ENCODE data around the gene ABCA2.

Gene ABCA2

GRCh38 chr9:136982232-136983051 is 45.6 kb downstream of the ABCA2 start, which contains the start of gene LCNL1:
Gene LCNL1, plus strand, starts transcription at chr9:136982993. Its CDS starts 594 bp downstream, at chr9:136983587.
- no peaks in the 10 kb centered on the region for H3K9me3 ChIP-seq (ENCODE audit: insufficient read depth, low read length)
- no peak within 1 kb of the TSS for H3K4me3 ChIP-seq (ENCODE audit: insufficient read depth, low read length, poor library complexity, severe bottlenecking)
- no peaks in the 10 kb centered on the region for H4K20me1 ChIP-seq (ENCODE audit: low read depth, low read length)
- H3K36me3 ChIP-seq (ENCODE audit: low read length): no peaks in the 10 kb centered on the region
- H3K27me3 ChIP-seq (ENCODE audit: low read length): no peaks in the 10 kb centered on the region
- no peaks in the 10 kb centered on the region for H3F3A ChIP-seq (ENCODE audit: insufficient read depth)
- no peaks in the 10 kb centered on the region for H3K9me2 ChIP-seq (replicated peaks; ENCODE audit: insufficient read depth, low read length)
- no peaks in the 10 kb centered on the region for H3K79me2 ChIP-seq (ENCODE audit: insufficient read depth, low read length)
- no peak within 1 kb of the TSS for H3K9ac ChIP-seq (ENCODE audit: low read length)
- no peak within 1 kb of the TSS for H3K4me2 ChIP-seq (ENCODE audit: low read depth, low read length, poor library complexity, severe bottlenecking)
- H3K27ac ChIP-seq (ENCODE audit: low read depth, low read length): no peak within 1 kb of the TSS
- no peak within 1 kb of the TSS for H2AFZ ChIP-seq (ENCODE audit: low read depth, low read length, severe bottlenecking)
- TF ChIP-seq CTCF (IDR thresholded peaks at IDR 0.05; ENCODE audit: insufficient read depth, low read length, poor library complexity, severe bottlenecking) (no peak), EZH2phosphoT487 (conservative IDR thresholded peaks at IDR 0.05; ENCODE audit: low read length) (no peak)

- H3F3A ChIP-seq (ENCODE audit: insufficient read depth): no peaks in the 10 kb centered on the region
- H4K20me1 ChIP-seq (ENCODE audit: low read depth, low read length): no peaks in the 10 kb centered on the region
- H2AFZ ChIP-seq (ENCODE audit: low read depth, low read length, severe bottlenecking): no peak overlapping the region
- no peak for TF ChIP-seq CTCF (IDR thresholded peaks at IDR 0.05; ENCODE audit: insufficient read depth, low read length, poor library complexity, severe bottlenecking)
- TF ChIP-seq EZH2phosphoT487 (conservative IDR thresholded peaks at IDR 0.05; ENCODE audit: low read length): no peak
- H3K27ac ChIP-seq (ENCODE audit: low read depth, low read length): no peak overlapping the region
- H3K36me3 ChIP-seq (ENCODE audit: low read length): no peaks in the 10 kb centered on the region
- H3K79me2 ChIP-seq (ENCODE audit: insufficient read depth, low read length): no peaks in the 10 kb centered on the region
- H3K9me3 ChIP-seq (ENCODE audit: insufficient read depth, low read length): no peaks in the 10 kb centered on the region
- H3K9ac ChIP-seq (ENCODE audit: low read length): no peak overlapping the region
- no peaks in the 10 kb centered on the region for H3K27me3 ChIP-seq (ENCODE audit: low read length)
- no peak overlapping the region for H3K4me2 ChIP-seq (ENCODE audit: low read depth, low read length, poor library complexity, severe bottlenecking)
- H3K4me3 ChIP-seq (ENCODE audit: insufficient read depth, low read length, poor library complexity, severe bottlenecking): no peak overlapping the region
- no peaks in the 10 kb centered on the region for H3K9me2 ChIP-seq (replicated peaks; ENCODE audit: insufficient read depth, low read length)
Observed at GRCh38 chr9:136981588-136982231, 46.3 kb downstream of the ABCA2 start.

GRCh38 chr9:136980669-136981478 is 47.2 kb downstream of the ABCA2 start:
- Histone ChIP-seq H3K4me3 (ENCODE audit: insufficient read depth, low read length, poor library complexity, severe bottlenecking) (no peak overlapping the region), H3K4me2 (ENCODE audit: low read depth, low read length, poor library complexity, severe bottlenecking) (no peak overlapping the region), H2AFZ (ENCODE audit: low read depth, low read length, severe bottlenecking) (no peak overlapping the region), H3K9me3 (ENCODE audit: insufficient read depth, low read length) (no peaks in the 10 kb centered on the region), H3F3A (ENCODE audit: insufficient read depth) (no peaks in the 10 kb centered on the region), H3K9me2 (replicated peaks; ENCODE audit: insufficient read depth, low read length) (no peaks in the 10 kb centered on the region), H3K79me2 (ENCODE audit: insufficient read depth, low read length) (no peaks in the 10 kb centered on the region), H3K36me3 (ENCODE audit: low read length) (no peaks in the 10 kb centered on the region), H3K27me3 (ENCODE audit: low read length) (no peaks in the 10 kb centered on the region), H3K27ac (ENCODE audit: low read depth, low read length) (no peak overlapping the region), H3K9ac (ENCODE audit: low read length) (no peak overlapping the region), H4K20me1 (ENCODE audit: low read depth, low read length) (no peaks in the 10 kb centered on the region)
- TF ChIP-seq EZH2phosphoT487 (conservative IDR thresholded peaks at IDR 0.05; ENCODE audit: low read length) (no peak), CTCF (IDR thresholded peaks at IDR 0.05; ENCODE audit: insufficient read depth, low read length, poor library complexity, severe bottlenecking) (no peak)
